GM23338 (cell line): ENCODE data around the gene PSMG4. TPM values are rescaled to one million over a fixed set of nuclear protein-coding genes. Genes with fewer than 3 reads are reported as not detected.

Experiments
- ATAC-seq: fragments of 200-7000 bp; cut with Tn5 transposase; 3 replicates; pipeline ENCODE4 v1.9.1; 2020
- DNase-seq: peaks from one replicate; pipeline ENCODE4 v3.0.0-alpha.2; 2015; ENCODE audit warnings: low spot score
- H2AFZ ChIP-seq: fragments of 200-600 bp; sonication (generic); 2 replicates; pipeline ENCODE4 v1.8.0; 2016; ENCODE audit warnings: antibody characterized with exemption, mild to moderate bottlenecking, moderate library complexity
- H3F3A ChIP-seq: fragments of 200-600 bp; sonication (generic); replicated peaks from 2 replicates; pipeline ENCODE4 v1.8.0; 2017; ENCODE audit warnings: antibody characterized with exemption, mixed run types, low read depth
- H3K27ac ChIP-seq: fragments of 200-600 bp; sonication (generic); 2 replicates; pipeline ENCODE4 v1.6.1; 2016; ENCODE audit warnings: low read depth
- H3K27me3 ChIP-seq: fragments of 200-600 bp; sonication (generic); 2 replicates; pipeline ENCODE4 v1.8.0; 2016; ENCODE audit warnings: mild to moderate bottlenecking, mixed run types, moderate library complexity; ENCODE audit not compliant: insufficient read depth
- H3K36me3 ChIP-seq: fragments of 200-600 bp; sonication (generic); 2 replicates; pipeline ENCODE4 v1.8.0; 2016; ENCODE audit warnings: mild to moderate bottlenecking; ENCODE audit not compliant: insufficient read depth
- H3K4me1 ChIP-seq: fragments of 200-600 bp; sonication (generic); 2 replicates; pipeline ENCODE4 v1.8.0; 2016; ENCODE audit warnings: mild to moderate bottlenecking, moderate library complexity; ENCODE audit not compliant: insufficient read depth
- H3K4me2 ChIP-seq: fragments of 200-600 bp; sonication (generic); 2 replicates; pipeline ENCODE4 v1.7.1; 2017; ENCODE audit warnings: mixed run types
- H3K4me3 ChIP-seq: fragments of 200-600 bp; sonication (generic); 2 replicates; pipeline ENCODE4 v1.6.1; 2016; ENCODE audit warnings: mixed run types
- H3K79me2 ChIP-seq: fragments of 200-600 bp; sonication (generic); replicated peaks from 2 replicates; pipeline ENCODE4 v1.8.0; 2017; ENCODE audit warnings: mild to moderate bottlenecking; ENCODE audit not compliant: insufficient read depth
- H3K9me2 ChIP-seq: fragments of 200-600 bp; sonication (generic); 2 replicates; pipeline ENCODE4 v1.8.0; 2017; ENCODE audit not compliant: insufficient read depth
- H4K20me1 ChIP-seq: fragments of 200-600 bp; sonication (generic); replicated peaks from 2 replicates; pipeline ENCODE4 v1.8.0; 2017; ENCODE audit warnings: mild to moderate bottlenecking; ENCODE audit not compliant: insufficient read depth
- H3K27ac Mint-ChIP-seq: 2 replicates; pipeline ENCODE4 v1.8.0; 2020; ENCODE audit warnings: inconsistent platforms, mild to moderate bottlenecking, moderate library complexity, mixed read lengths
- H3K27me3 Mint-ChIP-seq: 3 replicates; pipeline ENCODE4 v1.8.0; 2022; ENCODE audit warnings: low read depth, mild to moderate bottlenecking, moderate library complexity, mixed read lengths, inconsistent platforms; ENCODE audit not compliant: insufficient read depth, poor library complexity
- H3K36me3 Mint-ChIP-seq: 3 replicates; pipeline ENCODE4 v1.8.0; 2021; ENCODE audit warnings: low read depth, mild to moderate bottlenecking, inconsistent platforms, moderate library complexity, mixed read lengths
- H3K4me1 Mint-ChIP-seq: 3 replicates; pipeline ENCODE4 v1.8.0; 2020; ENCODE audit warnings: mild to moderate bottlenecking, inconsistent platforms, mixed read lengths
- H3K4me3 Mint-ChIP-seq: 3 replicates; pipeline ENCODE4 v1.8.0; 2021; ENCODE audit warnings: moderate library complexity, mild to moderate bottlenecking, inconsistent platforms, mixed read lengths
- H3K9me3 Mint-ChIP-seq: 3 replicates; pipeline ENCODE4 v1.8.0; 2020; ENCODE audit warnings: moderate library complexity, mild to moderate bottlenecking, inconsistent platforms, mixed read lengths
- EZH2phosphoT487 ChIP-seq: fragments of 200-600 bp; sonication (generic); IDR thresholded peaks from one replicate; pipeline ENCODE4 v1.8.1; 2018; ENCODE audit warnings: antibody characterized with exemption; ENCODE audit not compliant: unreplicated experiment
- NANOG ChIP-seq: IDR thresholded peaks from 2 replicates; pipeline ENCODE4 v1.6.1; 2016; ENCODE audit warnings: antibody characterized with exemption, borderline replicate concordance
- POLR2AphosphoS5 ChIP-seq: IDR thresholded peaks from 2 replicates; pipeline ENCODE4 v1.6.1; 2016; ENCODE audit warnings: antibody characterized with exemption, low read depth
- ZNF331 ChIP-seq: fragments of 250-450 bp; sonication (Bioruptor Pico); IDR thresholded peaks from 2 replicates; pipeline ENCODE4 v1.5.0; 2020; ENCODE audit warnings: low read depth, mild to moderate bottlenecking, moderate library complexity
- polyA plus RNA-seq: library from polyadenylated mRNA; unstranded; fragments of >200 nt; fragmentation: Nextera tagmentation; extraction: Ambion mirVana; gene quantifications from 2 replicates; pipeline ENCODE4 v1.2.1, GENCODE V29; 2016
- total RNA-seq: library from RNA; depleted of rRNA; stranded (reverse); fragments of >200 nt; shearing (Covaris generic); gene quantifications from 2 replicates; pipeline ENCODE4 v1.2.3, GENCODE V29; 2014
- TF ChIP-seq, protein P1 (sequence below): fragments of 250-450 bp; sonication (Bioruptor Pico); IDR thresholded peaks from 2 replicates; pipeline ENCODE4 v1.5.0; 2020; ENCODE audit warnings: mild to moderate bottlenecking, moderate library complexity

Gene PSMG4
- total and polyA plus RNA-seq, 2 experiments from 2014 or later = 37.2 to 168 TPM

DNA sequence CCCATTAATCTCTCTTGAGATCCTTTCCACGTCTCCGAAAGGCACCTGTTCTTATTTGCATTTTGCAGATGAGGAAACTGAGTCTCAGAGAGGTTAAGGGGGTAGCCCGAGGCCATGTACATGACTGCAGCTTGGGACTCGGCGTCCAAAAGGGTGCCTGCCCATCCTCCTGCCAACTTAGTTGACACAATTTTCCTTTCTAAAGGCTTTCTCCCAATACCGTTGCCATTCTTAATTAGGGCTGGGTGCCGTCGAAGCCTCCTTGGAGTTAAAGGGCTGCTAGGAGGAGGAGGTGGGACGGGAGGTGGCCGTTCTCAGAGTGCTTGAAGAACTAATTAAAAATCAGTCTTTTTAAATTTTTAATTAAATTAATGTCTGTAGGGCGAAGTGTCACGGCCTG is 546 bp upstream of the PSMG4 start:
- Mint-ChIP-seq H3K27me3 (peaks cover 16% of the 10 kb centered on the region), H3K4me1 (peaks cover 24% of the 10 kb centered on the region), H3K36me3 (peaks cover 24% of the 10 kb centered on the region), H3K4me3 (peak overlapping the region; percentile 68; the same call in 2 of the 3 replicates), H3K27ac (no peak overlapping the region), H3K9me3 (peaks cover 8% of the 10 kb centered on the region)
- Histone ChIP-seq H3K9me2 (no peaks in the 10 kb centered on the region), H2AFZ (peak overlapping the region; percentile 85; the same call in 1 of the 2 replicates), H3K79me2 (peaks cover 43% of the 10 kb centered on the region), H3K36me3 (no peaks in the 10 kb centered on the region; the same call in 1 of the 2 replicates), H3K27me3 (no peaks in the 10 kb centered on the region), H3K4me2 (peak overlapping the region; percentile 76), H4K20me1 (peaks cover 21% of the 10 kb centered on the region), H3K4me3 (peak overlapping the region; percentile 94), H3K4me1 (peaks cover 21% of the 10 kb centered on the region), H3K27ac (no peak overlapping the region), H3F3A (0 out of 2 replicates have a peak, but pooled peaks cover 3% of the 10 kb centered on the region)
- DNase-seq (no peak), ATAC-seq (no peak)
- TF ChIP-seq, protein P1, sequence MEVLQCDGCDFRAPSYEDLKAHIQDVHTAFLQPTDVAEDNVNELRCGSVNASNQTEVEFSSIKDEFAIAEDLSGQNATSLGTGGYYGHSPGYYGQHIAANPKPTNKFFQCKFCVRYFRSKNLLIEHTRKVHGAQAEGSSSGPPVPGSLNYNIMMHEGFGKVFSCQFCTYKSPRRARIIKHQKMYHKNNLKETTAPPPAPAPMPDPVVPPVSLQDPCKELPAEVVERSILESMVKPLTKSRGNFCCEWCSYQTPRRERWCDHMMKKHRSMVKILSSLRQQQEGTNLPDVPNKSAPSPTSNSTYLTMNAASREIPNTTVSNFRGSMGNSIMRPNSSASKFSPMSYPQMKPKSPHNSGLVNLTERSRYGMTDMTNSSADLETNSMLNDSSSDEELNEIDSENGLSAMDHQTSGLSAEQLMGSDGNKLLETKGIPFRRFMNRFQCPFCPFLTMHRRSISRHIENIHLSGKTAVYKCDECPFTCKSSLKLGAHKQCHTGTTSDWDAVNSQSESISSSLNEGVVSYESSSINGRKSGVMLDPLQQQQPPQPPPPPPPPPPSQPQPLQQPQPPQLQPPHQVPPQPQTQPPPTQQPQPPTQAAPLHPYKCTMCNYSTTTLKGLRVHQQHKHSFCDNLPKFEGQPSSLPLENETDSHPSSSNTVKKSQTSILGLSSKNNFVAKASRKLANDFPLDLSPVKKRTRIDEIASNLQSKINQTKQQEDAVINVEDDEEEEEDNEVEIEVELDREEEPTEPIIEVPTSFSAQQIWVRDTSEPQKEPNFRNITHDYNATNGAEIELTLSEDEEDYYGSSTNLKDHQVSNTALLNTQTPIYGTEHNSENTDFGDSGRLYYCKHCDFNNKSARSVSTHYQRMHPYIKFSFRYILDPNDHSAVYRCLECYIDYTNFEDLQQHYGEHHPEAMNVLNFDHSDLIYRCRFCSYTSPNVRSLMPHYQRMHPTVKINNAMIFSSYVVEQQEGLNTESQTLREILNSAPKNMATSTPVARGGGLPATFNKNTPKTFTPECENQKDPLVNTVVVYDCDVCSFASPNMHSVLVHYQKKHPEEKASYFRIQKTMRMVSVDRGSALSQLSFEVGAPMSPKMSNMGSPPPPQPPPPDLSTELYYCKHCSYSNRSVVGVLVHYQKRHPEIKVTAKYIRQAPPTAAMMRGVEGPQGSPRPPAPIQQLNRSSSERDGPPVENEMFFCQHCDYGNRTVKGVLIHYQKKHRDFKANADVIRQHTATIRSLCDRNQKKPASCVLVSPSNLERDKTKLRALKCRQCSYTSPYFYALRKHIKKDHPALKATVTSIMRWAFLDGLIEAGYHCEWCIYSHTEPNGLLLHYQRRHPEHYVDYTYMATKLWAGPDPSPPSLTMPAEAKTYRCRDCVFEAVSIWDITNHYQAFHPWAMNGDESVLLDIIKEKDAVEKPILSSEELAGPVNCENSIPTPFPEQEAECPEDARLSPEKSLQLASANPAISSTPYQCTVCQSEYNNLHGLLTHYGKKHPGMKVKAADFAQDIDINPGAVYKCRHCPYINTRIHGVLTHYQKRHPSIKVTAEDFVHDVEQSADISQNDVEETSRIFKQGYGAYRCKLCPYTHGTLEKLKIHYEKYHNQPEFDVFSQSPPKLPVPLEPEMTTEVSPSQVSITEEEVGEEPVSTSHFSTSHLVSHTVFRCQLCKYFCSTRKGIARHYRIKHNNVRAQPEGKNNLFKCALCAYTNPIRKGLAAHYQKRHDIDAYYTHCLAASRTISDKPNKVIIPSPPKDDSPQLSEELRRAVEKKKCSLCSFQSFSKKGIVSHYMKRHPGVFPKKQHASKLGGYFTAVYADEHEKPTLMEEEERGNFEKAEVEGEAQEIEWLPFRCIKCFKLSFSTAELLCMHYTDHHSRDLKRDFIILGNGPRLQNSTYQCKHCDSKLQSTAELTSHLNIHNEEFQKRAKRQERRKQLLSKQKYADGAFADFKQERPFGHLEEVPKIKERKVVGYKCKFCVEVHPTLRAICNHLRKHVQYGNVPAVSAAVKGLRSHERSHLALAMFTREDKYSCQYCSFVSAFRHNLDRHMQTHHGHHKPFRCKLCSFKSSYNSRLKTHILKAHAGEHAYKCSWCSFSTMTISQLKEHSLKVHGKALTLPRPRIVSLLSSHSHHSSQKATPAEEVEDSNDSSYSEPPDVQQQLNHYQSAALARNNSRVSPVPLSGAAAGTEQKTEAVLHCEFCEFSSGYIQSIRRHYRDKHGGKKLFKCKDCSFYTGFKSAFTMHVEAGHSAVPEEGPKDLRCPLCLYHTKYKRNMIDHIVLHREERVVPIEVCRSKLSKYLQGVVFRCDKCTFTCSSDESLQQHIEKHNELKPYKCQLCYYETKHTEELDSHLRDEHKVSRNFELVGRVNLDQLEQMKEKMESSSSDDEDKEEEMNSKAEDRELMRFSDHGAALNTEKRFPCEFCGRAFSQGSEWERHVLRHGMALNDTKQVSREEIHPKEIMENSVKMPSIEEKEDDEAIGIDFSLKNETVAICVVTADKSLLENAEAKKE = no peak
- no peak for TF ChIP-seq NANOG
- TF ChIP-seq EZH2phosphoT487 = no peak
- no peak for TF ChIP-seq POLR2AphosphoS5

DNA sequence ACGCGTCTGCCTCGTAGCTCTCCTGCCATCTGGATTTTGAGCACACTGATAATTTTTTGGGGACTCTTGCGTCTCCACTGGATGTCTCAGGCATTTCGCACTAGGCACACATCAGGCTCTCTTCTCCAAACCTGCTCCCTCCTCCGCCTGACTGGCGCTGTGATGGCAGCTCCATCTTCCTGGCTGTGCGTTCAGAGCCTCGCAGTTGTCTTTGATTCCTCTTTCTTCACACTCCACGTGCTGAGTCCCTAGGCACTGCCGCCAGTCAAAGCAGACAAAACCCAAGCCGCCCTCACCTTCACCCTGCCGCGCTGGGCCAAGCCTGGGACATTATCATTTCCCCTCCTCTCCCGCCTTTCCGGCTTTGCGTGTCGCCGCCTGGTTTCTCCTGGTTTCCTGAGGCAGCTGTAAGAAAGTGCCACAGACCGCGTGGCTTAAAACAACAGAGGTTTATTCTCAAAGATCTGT is 778 bp downstream of the PSMG4 start:
- Mint-ChIP-seq H3K4me3 (peak overlapping the region; percentile 99), H3K36me3 (peaks cover 27% of the 10 kb centered on the region), H3K27me3 (peaks cover 14% of the 10 kb centered on the region), H3K9me3 (peaks cover 2% of the 10 kb centered on the region; the same call in 1 of the 3 replicates), H3K4me1 (peaks cover 27% of the 10 kb centered on the region), H3K27ac (peak overlapping the region; percentile 90)
- Histone ChIP-seq H3K27ac (no peak overlapping the region), H3K9me2 (no peaks in the 10 kb centered on the region), H2AFZ (peak overlapping the region; percentile 74), H3F3A (0 out of 2 replicates have a peak, but pooled peaks cover 3% of the 10 kb centered on the region), H3K36me3 (no peaks in the 10 kb centered on the region; the same call in 1 of the 2 replicates), H3K79me2 (peaks cover 56% of the 10 kb centered on the region), H3K4me2 (peak overlapping the region; percentile 80), H3K4me1 (peaks cover 21% of the 10 kb centered on the region), H3K4me3 (peak overlapping the region; percentile 94), H4K20me1 (peaks cover 21% of the 10 kb centered on the region), H3K27me3 (no peaks in the 10 kb centered on the region)
- TF ChIP-seq POLR2AphosphoS5 = peak; percentile 28; the same call in 1 of the 2 replicates
- TF ChIP-seq ZNF331 = no peak
- ATAC-seq = peak; percentile 45
- DNase-seq = peak; percentile 65
